K562 (cell line): Measurements from ENCODE around the gene DDAH2. TPM values are rescaled to one million over a fixed set of nuclear protein-coding genes. Genes with fewer than 3 reads are reported as not detected.

Experiments used
- CCAR2 ChIP-seq: fragments of 200-400 bp; formaldehyde crosslinking; IDR thresholded peaks from 2 replicates; pipeline ENCODE4 v1.6.1; 2017; ENCODE audit warnings: mild to moderate bottlenecking, low read depth, low read length
- ERF ChIP-seq: fragments of 450-650 bp; formaldehyde crosslinking; IDR thresholded peaks from 2 replicates; pipeline ENCODE4 v1.4.0; 2020; ENCODE audit warnings: mild to moderate bottlenecking, mixed read lengths
- HDAC1 ChIP-seq, 2 experiments: fragments of 450-650 bp; IDR thresholded peaks; 2 replicates each; pipeline ENCODE4 v1.6.1; 2016 to 2017; ENCODE audit warnings: inconsistent platforms in 1 of 2, mild to moderate bottlenecking in 1 of 2, moderate library complexity in 1 of 2
- HDAC6 ChIP-seq: IDR thresholded peaks from 2 replicates; pipeline ENCODE4 v1.6.1; 2012; ENCODE audit warnings: low read depth, mild to moderate bottlenecking, control low read depth, inconsistent platforms, low read length, moderate library complexity
- HOXB6 ChIP-seq: fragments of 250-450 bp; sonication (Bioruptor Pico); IDR thresholded peaks from 2 replicates; pipeline ENCODE4 v1.5.1; 2022; ENCODE audit warnings: mild to moderate bottlenecking, borderline replicate concordance
- KLF16 ChIP-seq: IDR thresholded peaks from 2 replicates; pipeline ENCODE4 v1.6.1; 2016; ENCODE audit warnings: antibody characterized with exemption
- LCOR ChIP-seq: sonication (generic); formaldehyde crosslinking; IDR thresholded peaks from 2 replicates; pipeline ENCODE4 v1.8.0; 2022; ENCODE audit warnings: mild to moderate bottlenecking, missing genetic modification reagents
- MAZ ChIP-seq, 2 experiments: fragments of 450-650 bp in 1 of 2; sonication (generic) in 1 of 2; formaldehyde crosslinking; IDR thresholded peaks in 1 of 2; conservative IDR thresholded peaks in 1 of 2; 2 replicates each; pipeline versions ENCODE4 v1.4.0 to v1.5.0; 2020; ENCODE audit warnings: mild to moderate bottlenecking in 1 of 2, missing genetic modification reagents in 1 of 2
- NEUROD1 ChIP-seq: fragments of 150-350 bp; IDR thresholded peaks from 2 replicates; pipeline ENCODE4 v1.6.1; 2014; ENCODE audit warnings: borderline replicate concordance, low read length, low read depth; ENCODE audit not compliant: partially characterized antibody
- NFE2L1 ChIP-seq: fragments of 450-650 bp; IDR thresholded peaks from 2 replicates; pipeline ENCODE4 v1.6.1; 2016; ENCODE audit warnings: missing genetic modification characterization, low read depth, mild to moderate bottlenecking, missing compliant biosample characterization, moderate library complexity, borderline replicate concordance
- ZKSCAN8 ChIP-seq: fragments of 200-800 bp; sonication (Bioruptor generic); IDR thresholded peaks from 2 replicates; pipeline ENCODE4 v1.6.1; 2016; ENCODE audit warnings: missing genetic modification characterization, missing compliant biosample characterization
- ZNF146 ChIP-seq: IDR thresholded peaks from one replicate; pipeline ENCODE4 v1.6.1; 2018; ENCODE audit warnings: missing compliant biosample characterization; ENCODE audit not compliant: unreplicated experiment
- ZNF311 ChIP-seq: fragments of 250-450 bp; sonication (Bioruptor Pico); IDR thresholded peaks from 2 replicates; pipeline ENCODE4 v1.4.0; 2020; ENCODE audit warnings: mild to moderate bottlenecking, moderate library complexity
- polyA plus RNA-seq, 8 experiments: library from polyadenylated mRNA; depleted of rRNA in 4 of 8; stranded (reverse) in 5 of 8; unstranded in 3 of 8; fragments of >200 nt; fragmentation: Nextera tagmentation in 2 of 8; fragmentation: Illumina TruSeq in 1 of 8; extraction: Ambion mirVana in 2 of 8; extraction: Trizol in 1 of 8; gene quantifications; 2 replicates each; pipeline versions ENCODE4 v1.2.1 to v1.2.3, GENCODE V29; 2011 to 2014; ENCODE audit warnings: inconsistent platforms in 1 of 8, missing spikeins in 1 of 8
- total RNA-seq, 7 experiments: library from RNA; depleted of rRNA in 6 of 7; stranded (reverse); fragments of >200 nt in 6 of 7; fragmentation: Illumina TruSeq in 2 of 7; extraction: Trizol in 2 of 7; gene quantifications; 2 replicates each; pipeline versions ENCODE4 v1.2.1 to v1.2.3, GENCODE V29; 2011 to 2021; ENCODE audit warnings: low replicate concordance in 1 of 7
- TF ChIP-seq, protein P1 (sequence below): fragments of 450-650 bp; IDR thresholded peaks from 2 replicates; pipeline ENCODE4 v1.6.1; 2016; ENCODE audit warnings: low read depth, mild to moderate bottlenecking, moderate library complexity
- TF ChIP-seq, protein P2 (sequence below): sonication (generic); formaldehyde crosslinking; IDR thresholded peaks from 2 replicates; pipeline ENCODE4 v1.9.0; 2022; ENCODE audit warnings: mild to moderate bottlenecking, missing genetic modification reagents
- TF ChIP-seq, protein P3 (sequence below): fragments of 450-650 bp; IDR thresholded peaks from 2 replicates; pipeline ENCODE4 v1.6.1; 2016; ENCODE audit warnings: mild to moderate bottlenecking, moderate library complexity

The DDAH2 gene
- total and polyA plus RNA-seq, 9 of the 15 experiments (the other 6 are each of a cell fraction or from before 2014, with no cell fraction given): 1.8 to 45.4 (median 21.4) TPM

- TF ChIP-seq KLF16: no peak
- no peak for TF ChIP-seq NFE2L1
- TF ChIP-seq ERF (CRISPR knock-in tag): no peak
- no peak for TF ChIP-seq CCAR2
- TF ChIP-seq LCOR (CRISPR knock-in tag): no peak; the same call in 1 of the 2 replicates
- TF ChIP-seq HDAC1 (IDR thresholded peaks at IDR 0.05): no peak
- TF ChIP-seq, protein P1, sequence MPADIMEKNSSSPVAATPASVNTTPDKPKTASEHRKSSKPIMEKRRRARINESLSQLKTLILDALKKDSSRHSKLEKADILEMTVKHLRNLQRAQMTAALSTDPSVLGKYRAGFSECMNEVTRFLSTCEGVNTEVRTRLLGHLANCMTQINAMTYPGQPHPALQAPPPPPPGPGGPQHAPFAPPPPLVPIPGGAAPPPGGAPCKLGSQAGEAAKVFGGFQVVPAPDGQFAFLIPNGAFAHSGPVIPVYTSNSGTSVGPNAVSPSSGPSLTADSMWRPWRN: no peak
- no peak for TF ChIP-seq ZNF311 (CRISPR knock-in tag)
- no peak for TF ChIP-seq NEUROD1
- TF ChIP-seq, protein P2, sequence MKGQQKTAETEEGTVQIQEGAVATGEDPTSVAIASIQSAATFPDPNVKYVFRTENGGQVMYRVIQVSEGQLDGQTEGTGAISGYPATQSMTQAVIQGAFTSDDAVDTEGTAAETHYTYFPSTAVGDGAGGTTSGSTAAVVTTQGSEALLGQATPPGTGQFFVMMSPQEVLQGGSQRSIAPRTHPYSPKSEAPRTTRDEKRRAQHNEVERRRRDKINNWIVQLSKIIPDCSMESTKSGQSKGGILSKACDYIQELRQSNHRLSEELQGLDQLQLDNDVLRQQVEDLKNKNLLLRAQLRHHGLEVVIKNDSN (CRISPR knock-in tag): no peak
- TF ChIP-seq, protein P3, sequence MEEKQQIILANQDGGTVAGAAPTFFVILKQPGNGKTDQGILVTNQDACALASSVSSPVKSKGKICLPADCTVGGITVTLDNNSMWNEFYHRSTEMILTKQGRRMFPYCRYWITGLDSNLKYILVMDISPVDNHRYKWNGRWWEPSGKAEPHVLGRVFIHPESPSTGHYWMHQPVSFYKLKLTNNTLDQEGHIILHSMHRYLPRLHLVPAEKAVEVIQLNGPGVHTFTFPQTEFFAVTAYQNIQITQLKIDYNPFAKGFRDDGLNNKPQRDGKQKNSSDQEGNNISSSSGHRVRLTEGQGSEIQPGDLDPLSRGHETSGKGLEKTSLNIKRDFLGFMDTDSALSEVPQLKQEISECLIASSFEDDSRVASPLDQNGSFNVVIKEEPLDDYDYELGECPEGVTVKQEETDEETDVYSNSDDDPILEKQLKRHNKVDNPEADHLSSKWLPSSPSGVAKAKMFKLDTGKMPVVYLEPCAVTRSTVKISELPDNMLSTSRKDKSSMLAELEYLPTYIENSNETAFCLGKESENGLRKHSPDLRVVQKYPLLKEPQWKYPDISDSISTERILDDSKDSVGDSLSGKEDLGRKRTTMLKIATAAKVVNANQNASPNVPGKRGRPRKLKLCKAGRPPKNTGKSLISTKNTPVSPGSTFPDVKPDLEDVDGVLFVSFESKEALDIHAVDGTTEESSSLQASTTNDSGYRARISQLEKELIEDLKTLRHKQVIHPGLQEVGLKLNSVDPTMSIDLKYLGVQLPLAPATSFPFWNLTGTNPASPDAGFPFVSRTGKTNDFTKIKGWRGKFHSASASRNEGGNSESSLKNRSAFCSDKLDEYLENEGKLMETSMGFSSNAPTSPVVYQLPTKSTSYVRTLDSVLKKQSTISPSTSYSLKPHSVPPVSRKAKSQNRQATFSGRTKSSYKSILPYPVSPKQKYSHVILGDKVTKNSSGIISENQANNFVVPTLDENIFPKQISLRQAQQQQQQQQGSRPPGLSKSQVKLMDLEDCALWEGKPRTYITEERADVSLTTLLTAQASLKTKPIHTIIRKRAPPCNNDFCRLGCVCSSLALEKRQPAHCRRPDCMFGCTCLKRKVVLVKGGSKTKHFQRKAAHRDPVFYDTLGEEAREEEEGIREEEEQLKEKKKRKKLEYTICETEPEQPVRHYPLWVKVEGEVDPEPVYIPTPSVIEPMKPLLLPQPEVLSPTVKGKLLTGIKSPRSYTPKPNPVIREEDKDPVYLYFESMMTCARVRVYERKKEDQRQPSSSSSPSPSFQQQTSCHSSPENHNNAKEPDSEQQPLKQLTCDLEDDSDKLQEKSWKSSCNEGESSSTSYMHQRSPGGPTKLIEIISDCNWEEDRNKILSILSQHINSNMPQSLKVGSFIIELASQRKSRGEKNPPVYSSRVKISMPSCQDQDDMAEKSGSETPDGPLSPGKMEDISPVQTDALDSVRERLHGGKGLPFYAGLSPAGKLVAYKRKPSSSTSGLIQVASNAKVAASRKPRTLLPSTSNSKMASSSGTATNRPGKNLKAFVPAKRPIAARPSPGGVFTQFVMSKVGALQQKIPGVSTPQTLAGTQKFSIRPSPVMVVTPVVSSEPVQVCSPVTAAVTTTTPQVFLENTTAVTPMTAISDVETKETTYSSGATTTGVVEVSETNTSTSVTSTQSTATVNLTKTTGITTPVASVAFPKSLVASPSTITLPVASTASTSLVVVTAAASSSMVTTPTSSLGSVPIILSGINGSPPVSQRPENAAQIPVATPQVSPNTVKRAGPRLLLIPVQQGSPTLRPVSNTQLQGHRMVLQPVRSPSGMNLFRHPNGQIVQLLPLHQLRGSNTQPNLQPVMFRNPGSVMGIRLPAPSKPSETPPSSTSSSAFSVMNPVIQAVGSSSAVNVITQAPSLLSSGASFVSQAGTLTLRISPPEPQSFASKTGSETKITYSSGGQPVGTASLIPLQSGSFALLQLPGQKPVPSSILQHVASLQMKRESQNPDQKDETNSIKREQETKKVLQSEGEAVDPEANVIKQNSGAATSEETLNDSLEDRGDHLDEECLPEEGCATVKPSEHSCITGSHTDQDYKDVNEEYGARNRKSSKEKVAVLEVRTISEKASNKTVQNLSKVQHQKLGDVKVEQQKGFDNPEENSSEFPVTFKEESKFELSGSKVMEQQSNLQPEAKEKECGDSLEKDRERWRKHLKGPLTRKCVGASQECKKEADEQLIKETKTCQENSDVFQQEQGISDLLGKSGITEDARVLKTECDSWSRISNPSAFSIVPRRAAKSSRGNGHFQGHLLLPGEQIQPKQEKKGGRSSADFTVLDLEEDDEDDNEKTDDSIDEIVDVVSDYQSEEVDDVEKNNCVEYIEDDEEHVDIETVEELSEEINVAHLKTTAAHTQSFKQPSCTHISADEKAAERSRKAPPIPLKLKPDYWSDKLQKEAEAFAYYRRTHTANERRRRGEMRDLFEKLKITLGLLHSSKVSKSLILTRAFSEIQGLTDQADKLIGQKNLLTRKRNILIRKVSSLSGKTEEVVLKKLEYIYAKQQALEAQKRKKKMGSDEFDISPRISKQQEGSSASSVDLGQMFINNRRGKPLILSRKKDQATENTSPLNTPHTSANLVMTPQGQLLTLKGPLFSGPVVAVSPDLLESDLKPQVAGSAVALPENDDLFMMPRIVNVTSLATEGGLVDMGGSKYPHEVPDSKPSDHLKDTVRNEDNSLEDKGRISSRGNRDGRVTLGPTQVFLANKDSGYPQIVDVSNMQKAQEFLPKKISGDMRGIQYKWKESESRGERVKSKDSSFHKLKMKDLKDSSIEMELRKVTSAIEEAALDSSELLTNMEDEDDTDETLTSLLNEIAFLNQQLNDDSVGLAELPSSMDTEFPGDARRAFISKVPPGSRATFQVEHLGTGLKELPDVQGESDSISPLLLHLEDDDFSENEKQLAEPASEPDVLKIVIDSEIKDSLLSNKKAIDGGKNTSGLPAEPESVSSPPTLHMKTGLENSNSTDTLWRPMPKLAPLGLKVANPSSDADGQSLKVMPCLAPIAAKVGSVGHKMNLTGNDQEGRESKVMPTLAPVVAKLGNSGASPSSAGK: no peak
- no peak for TF ChIP-seq HDAC6
- TF ChIP-seq MAZ (CRISPR knock-in tag; conservative IDR thresholded peaks at IDR 0.05 in 1 of 2, IDR thresholded peaks at IDR 0.05 in 1 of 2): no peak
- no peak for TF ChIP-seq ZNF146 (CRISPR knock-in tag)
- no peak for TF ChIP-seq ZKSCAN8 (CRISPR knock-in tag)
- TF ChIP-seq HOXB6 (CRISPR knock-in tag): no peak
These were observed 47.9 kb downstream of the DDAH2 start (continued) for GRCh38 chr6:31681135-31681671.
